DND-41 (cell line): ENCODE results near the gene CARD19.

Source experiments
- ATAC-seq: fragments of 200-7000 bp; cut with Tn5 transposase; 3 replicates; pipeline ENCODE4 v1.9.1; 2021; ENCODE audit warnings: low read depth; ENCODE audit not compliant: insufficient read depth
- DNase-seq: peaks from one replicate; pipeline ENCODE4 v3.0.0-alpha.2; 2020
- H2AFZ ChIP-seq: 2 replicates; pipeline ENCODE4 v1.6.0; 2012; ENCODE audit warnings: low read depth, low read length
- H3K27ac ChIP-seq: 2 replicates; pipeline ENCODE4 v1.5.1; 2012; ENCODE audit warnings: low read length, inconsistent platforms
- H3K27me3 ChIP-seq: fragments of 200-600 bp; sonication (generic); 2 replicates; pipeline ENCODE4 v1.6.0; 2012; ENCODE audit warnings: low read length, mild to moderate bottlenecking, inconsistent platforms; ENCODE audit not compliant: insufficient read depth, poor library complexity
- H3K36me3 ChIP-seq: 2 replicates; pipeline ENCODE4 v1.5.1; 2012; ENCODE audit warnings: low read length, inconsistent platforms; ENCODE audit not compliant: insufficient read depth
- H3K4me1 ChIP-seq: 2 replicates; pipeline ENCODE4 v1.5.1; 2012; ENCODE audit warnings: mild to moderate bottlenecking, low read length; ENCODE audit not compliant: insufficient read depth
- H3K4me2 ChIP-seq: 2 replicates; pipeline ENCODE4 v1.6.0; 2012; ENCODE audit warnings: mild to moderate bottlenecking, moderate library complexity, low read length, inconsistent platforms; ENCODE audit not compliant: insufficient read depth
- H3K4me3 ChIP-seq, 2 experiments: fragments of 200-600 bp in 1 of 2; shearing (Covaris generic) in 1 of 2; 2 replicates each; pipeline ENCODE4 v1.5.1; 2012 to 2016; ENCODE audit warnings: inconsistent platforms in 2 of 2, low read length in 2 of 2, mild to moderate bottlenecking in 2 of 2, low read depth in 1 of 2, moderate library complexity in 1 of 2
- H3K79me2 ChIP-seq: 2 replicates; pipeline ENCODE4 v1.6.0; 2012; ENCODE audit warnings: low read length, inconsistent platforms; ENCODE audit not compliant: insufficient read depth
- H3K9ac ChIP-seq: 2 replicates; pipeline ENCODE4 v1.6.0; 2012; ENCODE audit warnings: low read depth, mild to moderate bottlenecking, inconsistent platforms, low read length, moderate library complexity
- H3K9me3 ChIP-seq: 2 replicates; pipeline ENCODE4 v1.5.1; 2012; ENCODE audit warnings: low read length, moderate library complexity, mild to moderate bottlenecking, inconsistent platforms; ENCODE audit not compliant: insufficient read depth, severe bottlenecking
- H4K20me1 ChIP-seq: 2 replicates; pipeline ENCODE4 v1.6.0; 2012; ENCODE audit warnings: low read length; ENCODE audit not compliant: insufficient read depth
- CTCF ChIP-seq: IDR thresholded peaks from 2 replicates; pipeline ENCODE4 v1.5.1; 2012; ENCODE audit warnings: borderline replicate concordance, low read length, moderate library complexity, mild to moderate bottlenecking; ENCODE audit not compliant: poor library complexity, severe bottlenecking; ENCODE audit errors: extremely low read depth
- EZH2 ChIP-seq: IDR thresholded peaks from 3 replicates; pipeline ENCODE4 v1.6.1; 2012; ENCODE audit warnings: borderline replicate concordance, low read depth, mild to moderate bottlenecking, moderate library complexity, low read length, inconsistent platforms; ENCODE audit not compliant: severe bottlenecking

CARD19 gene

GRCh38 chr9:93133681-93134014, 37.6 kb downstream of the CARD19 start:
- H3K79me2 ChIP-seq = peaks cover 10% of the 10 kb centered on the region; the same call in 1 of the 2 replicates
- H3K36me3 ChIP-seq = no peaks in the 10 kb centered on the region
- H3K4me1 ChIP-seq = peaks cover 30% of the 10 kb centered on the region
- H2AFZ ChIP-seq = peak overlapping the region; percentile 94
- TF ChIP-seq CTCF (no peak), EZH2 (no peak)
- H3K27me3 ChIP-seq = no peaks in the 10 kb centered on the region
- no peaks in the 10 kb centered on the region for H3K9me3 ChIP-seq
- peak overlapping the region; percentile 62 for H3K27ac ChIP-seq
- H4K20me1 ChIP-seq = peaks cover 22% of the 10 kb centered on the region
- H3K9ac ChIP-seq = peak overlapping the region; percentile 76
- peak overlapping the region; percentile 58 to 89 for H3K4me3 ChIP-seq
- ATAC-seq (peak; percentile 50), DNase-seq (peak; percentile 41)
- peak overlapping the region; percentile 78 for H3K4me2 ChIP-seq

- peak; percentile 67 for DNase-seq
- Histone ChIP-seq H3K79me2 (peaks cover 10% of the 10 kb centered on the region; the same call in 1 of the 2 replicates), H3K27me3 (no peaks in the 10 kb centered on the region), H3K36me3 (no peaks in the 10 kb centered on the region), H3K4me1 (peaks cover 30% of the 10 kb centered on the region), H3K9me3 (no peaks in the 10 kb centered on the region), H3K9ac (peak within 1 kb of the TSS; percentile 76), H3K4me3 (peak within 1 kb of the TSS; percentile 58 to 89), H3K4me2 (peak within 1 kb of the TSS; percentile 78), H2AFZ (peak within 1 kb of the TSS; percentile 94), H3K27ac (peak within 1 kb of the TSS; percentile 74), H4K20me1 (peaks cover 22% of the 10 kb centered on the region)
- TF ChIP-seq CTCF = no peak
- TF ChIP-seq EZH2 = no peak
- ATAC-seq = peak; percentile 94
Measured at GRCh38 chr9:93134015-93134739, 38.2 kb downstream of the CARD19 start, which contains the start of gene NINJ1. NINJ1 (minus strand) TSS chr9:93134251; CDS start chr9:93134217, 34 bp downstream.

- Histone ChIP-seq H3K79me2 (peaks cover 10% of the 10 kb centered on the region; the same call in 1 of the 2 replicates), H3K9ac (peak overlapping the region; percentile 76), H2AFZ (peak overlapping the region; percentile 75), H4K20me1 (peaks cover 16% of the 10 kb centered on the region), H3K4me1 (peaks cover 30% of the 10 kb centered on the region), H3K36me3 (no peaks in the 10 kb centered on the region), H3K27ac (peak overlapping the region; percentile 74), H3K27me3 (no peaks in the 10 kb centered on the region), H3K4me2 (peak overlapping the region; percentile 78), H3K4me3 (peak overlapping the region; percentile 6 to 89; a peak in 3 of 4 replicates), H3K9me3 (no peaks in the 10 kb centered on the region)
- ATAC-seq (no peak; the same call in 2 of the 3 replicates), DNase-seq (no peak)
- no peak for TF ChIP-seq EZH2
- no peak for TF ChIP-seq CTCF
Measured at GRCh38 chr9:93134740-93135444, 38.9 kb downstream of the CARD19 start.
